Thyroid gland (tissue), 4 donors: ENCODE data around the gene FBXW4. TPM values are rescaled to one million over a fixed set of nuclear protein-coding genes. Genes with fewer than 3 reads are reported as not detected.

Experiments
- DNase-seq, 2 donors: peaks; one replicate each; pipeline ENCODE4 v3.0.0-alpha.2; 2019
- H3K27ac ChIP-seq, 3 donors: fragments of 200-600 bp; sonication (generic); 1 replicate in 2 of 3; 2 replicates in 1 of 3; pipeline ENCODE4 v1.5.1; 2016 to 2019; ENCODE audit warnings: mild to moderate bottlenecking in 1 of 3, moderate library complexity in 1 of 3
- H3K27me3 ChIP-seq: fragments of 200-600 bp; sonication (generic); one replicate; pipeline ENCODE4 v1.5.1; 2019
- H3K36me3 ChIP-seq, 2 donors: fragments of 200-600 bp; sonication (generic); one replicate each; pipeline ENCODE4 v1.5.1; 2016 to 2019
- H3K4me1 ChIP-seq, 2 donors: fragments of 200-600 bp; sonication (generic); one replicate each; pipeline ENCODE4 v1.5.1; 2017 to 2019
- H3K4me3 ChIP-seq, 3 donors: fragments of 200-600 bp; sonication (generic); replicated peaks in 1 of 3; 1 replicate in 2 of 3; 2 replicates in 1 of 3; pipeline ENCODE4 v1.5.1; 2016; ENCODE audit warnings: mild to moderate bottlenecking in 1 of 3
- H3K9me3 ChIP-seq: fragments of 200-600 bp; sonication (generic); one replicate; pipeline ENCODE4 v1.5.1; 2017
- POLR2A ChIP-seq, 2 donors: fragments of 450-650 bp; IDR thresholded peaks; one replicate each; pipeline ENCODE4 v1.6.1; 2017; ENCODE audit warnings: antibody characterized with exemption in 2 of 2, mild to moderate bottlenecking in 2 of 2, moderate library complexity in 1 of 2
- WGBS, 2 donors: methylation state at CpG; one replicate each; pipeline ENCODE4 v1.1.5; 2017; 5-methylcytosine and 5-hydroxymethylcytosine counted together
- intact Hi-C: fragments of 100-400 bp; cut with DNase I; formaldehyde crosslinking; loops from one replicate; pipeline ENCODE4 v1.15.1; 2023
- total RNA-seq, 4 donors: library from RNA; depleted of rRNA; stranded (reverse); fragments of >200 nt; gene quantifications; one replicate each; pipeline ENCODE4 v1.2.3, GENCODE V29; 2016
- TF ChIP-seq, protein P1 (sequence below), 6 experiments: fragments of 200-600 bp in 3 of 6; fragments of 450-650 bp in 3 of 6; sonication (generic) in 3 of 6; IDR thresholded peaks; one replicate each; pipeline ENCODE4 v1.5.1; 2016 to 2019; ENCODE audit warnings: antibody characterized with exemption in 6 of 6, mild to moderate bottlenecking in 2 of 6, inconsistent platforms in 1 of 6, moderate library complexity in 1 of 6

Gene FBXW4
- total RNA-seq, 4 donors from 2014 or later = 59.5 to 94.2 (median 72.2) TPM

DNA sequence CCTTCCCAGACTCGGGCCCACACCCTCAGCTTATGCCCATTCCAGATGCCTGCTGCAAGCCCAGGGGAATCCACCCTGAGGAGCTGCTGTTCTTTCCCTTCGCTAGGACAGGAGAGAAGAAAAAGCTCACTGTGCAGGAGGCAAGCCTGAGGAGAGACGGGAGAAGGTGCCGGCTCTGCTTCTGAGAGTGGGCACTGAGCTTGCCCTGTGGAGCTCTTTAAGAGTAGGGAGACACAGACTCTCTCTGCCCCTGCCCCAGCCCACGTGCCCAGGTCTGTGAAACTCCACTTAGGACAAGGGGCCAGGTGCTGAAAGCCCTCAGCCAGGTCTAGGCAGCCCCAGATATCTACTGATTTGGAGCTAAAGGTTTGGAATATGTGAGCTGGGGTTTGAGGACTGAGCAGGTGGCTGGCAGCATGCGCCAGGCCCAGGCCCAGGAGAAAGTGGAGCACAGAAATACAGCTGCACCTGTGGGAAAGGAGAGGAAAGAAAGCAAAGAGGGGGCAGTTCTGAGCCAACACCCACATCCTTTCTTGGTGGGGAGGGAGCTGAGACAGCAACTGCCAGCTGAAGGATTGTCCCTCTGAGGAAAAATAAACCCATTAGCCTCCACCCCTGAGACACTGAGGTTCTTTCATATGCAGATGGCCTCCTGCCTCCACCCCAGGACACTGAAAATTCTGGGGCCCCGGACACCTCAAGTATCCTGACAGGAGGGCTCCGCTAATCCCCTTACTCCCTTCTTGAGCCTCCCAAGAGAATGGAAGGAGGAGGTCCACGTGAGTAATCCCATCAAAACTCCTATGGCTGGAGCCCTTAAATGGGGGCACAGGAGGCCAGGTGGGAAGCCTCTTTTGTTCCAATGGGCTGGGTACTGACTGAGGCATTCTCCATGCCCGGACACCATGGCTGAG is 114.2 kb downstream of the FBXW4 start:
- intact Hi-C loops = no loop called here
- Histone ChIP-seq H3K27me3 (no peaks in the 10 kb centered on the region), H3K36me3 (peaks cover 9 to 15% of the 10 kb centered on the region in 2 donors), H3K4me3 (no peak overlapping the region), H3K27ac (no peak overlapping the region), H3K9me3 (no peaks in the 10 kb centered on the region), H3K4me1 (no peaks in the 10 kb centered on the region)
- WGBS, 2 donors = 82 to 91% methylated on average over 7 to 10 of the region's 10 CpGs
- no peak for DNase-seq
- TF ChIP-seq POLR2A (IDR thresholded peaks at IDR 0.05) = no peak
- TF ChIP-seq, protein P1, sequence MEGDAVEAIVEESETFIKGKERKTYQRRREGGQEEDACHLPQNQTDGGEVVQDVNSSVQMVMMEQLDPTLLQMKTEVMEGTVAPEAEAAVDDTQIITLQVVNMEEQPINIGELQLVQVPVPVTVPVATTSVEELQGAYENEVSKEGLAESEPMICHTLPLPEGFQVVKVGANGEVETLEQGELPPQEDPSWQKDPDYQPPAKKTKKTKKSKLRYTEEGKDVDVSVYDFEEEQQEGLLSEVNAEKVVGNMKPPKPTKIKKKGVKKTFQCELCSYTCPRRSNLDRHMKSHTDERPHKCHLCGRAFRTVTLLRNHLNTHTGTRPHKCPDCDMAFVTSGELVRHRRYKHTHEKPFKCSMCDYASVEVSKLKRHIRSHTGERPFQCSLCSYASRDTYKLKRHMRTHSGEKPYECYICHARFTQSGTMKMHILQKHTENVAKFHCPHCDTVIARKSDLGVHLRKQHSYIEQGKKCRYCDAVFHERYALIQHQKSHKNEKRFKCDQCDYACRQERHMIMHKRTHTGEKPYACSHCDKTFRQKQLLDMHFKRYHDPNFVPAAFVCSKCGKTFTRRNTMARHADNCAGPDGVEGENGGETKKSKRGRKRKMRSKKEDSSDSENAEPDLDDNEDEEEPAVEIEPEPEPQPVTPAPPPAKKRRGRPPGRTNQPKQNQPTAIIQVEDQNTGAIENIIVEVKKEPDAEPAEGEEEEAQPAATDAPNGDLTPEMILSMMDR (IDR thresholded peaks at IDR 0.05) = no peak

DNA sequence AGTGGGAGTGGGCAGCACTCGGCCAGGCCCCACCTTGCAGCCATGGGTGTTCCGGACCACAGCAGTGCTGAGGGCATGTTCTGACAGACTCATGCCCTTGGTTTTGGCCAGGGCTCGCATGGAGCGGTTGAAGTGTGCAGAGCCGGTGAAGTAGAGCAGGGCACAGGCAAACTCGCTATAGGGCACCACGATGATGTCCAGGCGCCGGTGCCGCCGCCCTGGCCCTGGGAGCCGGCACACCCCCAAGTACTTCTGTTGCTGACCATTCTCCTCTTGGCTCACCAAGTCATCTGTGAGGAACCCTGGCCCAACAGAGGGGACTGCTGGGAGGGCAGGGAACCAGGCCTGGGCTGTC is 115.5 kb downstream of the FBXW4 start:
- Histone ChIP-seq H3K27ac (no peak overlapping the region), H3K4me1 (no peaks in the 10 kb centered on the region), H3K27me3 (no peaks in the 10 kb centered on the region), H3K36me3 (peaks cover 9 to 15% of the 10 kb centered on the region in 2 donors), H3K4me3 (no peak overlapping the region), H3K9me3 (no peaks in the 10 kb centered on the region)
- TF ChIP-seq, protein P1 (IDR thresholded peaks at IDR 0.05) = no peak
- TF ChIP-seq POLR2A (IDR thresholded peaks at IDR 0.05) = no peak
- intact Hi-C loops = no loop called here
- DNase-seq = no peak
- 91 to 100% methylated on average over 1 to 11 of the region's 12 CpGs for WGBS, 2 donors

DNA sequence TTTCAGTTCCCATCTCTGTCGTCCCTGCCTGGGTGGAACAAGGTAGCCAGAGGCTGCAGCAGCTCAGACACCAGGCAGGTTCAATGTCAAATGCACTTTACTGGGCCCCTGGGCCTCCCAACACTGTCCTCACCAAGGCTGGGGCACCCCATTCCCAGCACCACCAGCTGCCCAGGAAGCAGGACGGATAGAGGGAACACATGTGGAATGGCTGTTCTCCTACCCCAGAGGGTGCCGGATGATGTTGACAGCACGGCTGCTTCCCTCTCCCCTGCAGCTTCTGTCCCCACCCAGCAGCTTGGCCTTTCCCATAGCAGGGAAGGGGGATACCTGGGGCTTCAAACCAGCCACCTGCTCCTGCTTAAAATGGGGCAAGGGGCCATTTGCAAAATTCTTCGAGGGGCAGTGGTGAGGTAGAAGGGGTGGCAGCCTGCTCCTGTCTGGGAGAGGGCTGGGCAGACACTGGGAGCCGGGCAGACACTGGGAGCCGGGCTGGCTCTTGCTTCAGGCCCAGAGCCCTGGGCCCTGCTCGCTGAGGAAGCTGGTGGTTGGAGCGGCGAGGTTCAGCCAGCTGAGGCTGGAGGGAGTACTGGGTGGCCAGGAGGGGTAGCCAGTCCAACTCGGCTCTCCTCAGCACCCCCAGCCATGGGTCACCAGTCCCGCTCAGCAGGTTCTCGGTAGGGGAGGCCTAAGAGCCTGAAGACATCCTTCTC is 116.0 kb downstream of the FBXW4 start:
- Histone ChIP-seq H3K9me3 (no peaks in the 10 kb centered on the region), H3K4me3 (no peak overlapping the region), H3K27me3 (no peaks in the 10 kb centered on the region), H3K36me3 (peaks cover 9 to 15% of the 10 kb centered on the region in 2 donors), H3K4me1 (no peaks in the 10 kb centered on the region), H3K27ac (no peak overlapping the region)
- 92 to 97% methylated on average over 10 to 12 of the region's 13 CpGs for WGBS, 2 donors
- TF ChIP-seq, protein P1 (IDR thresholded peaks at IDR 0.05) = no peak
- no peak for TF ChIP-seq POLR2A (IDR thresholded peaks at IDR 0.05)
- intact Hi-C loops = no loop called here
- no peak for DNase-seq

DNA sequence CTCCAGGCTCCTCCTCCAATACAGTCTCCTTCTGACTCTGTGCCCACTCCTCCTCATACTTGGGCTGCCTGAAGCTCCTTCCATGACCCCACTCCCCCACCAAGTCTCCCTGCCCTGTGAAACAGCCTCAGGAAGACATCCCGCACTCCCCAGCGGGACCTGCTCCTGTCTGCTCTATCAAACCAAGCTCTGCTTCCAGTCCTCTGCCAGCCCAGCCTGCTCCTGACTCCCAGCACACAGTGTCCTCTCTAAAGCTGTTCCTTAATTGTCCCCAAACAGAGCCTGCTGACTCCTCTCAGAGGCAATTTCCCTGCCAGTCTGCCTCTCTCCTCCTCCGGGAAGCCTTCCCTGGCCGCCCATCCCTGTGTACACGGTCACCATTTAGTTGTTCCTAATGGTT is 116.8 kb downstream of the FBXW4 start:
- peaks cover 8 to 9% of the 10 kb centered on the region in 2 donors for H3K36me3 ChIP-seq
- 90 to 97% methylated on average over 5 of the region's 5 CpGs for WGBS, 2 donors

More for the DNA sequence above, 116.8 kb downstream of the FBXW4 start:
- no peak for DNase-seq
- no peaks in the 10 kb centered on the region for H3K4me1 ChIP-seq
- intact Hi-C loops = no loop called here
- TF ChIP-seq, protein P1 (IDR thresholded peaks at IDR 0.05) = no peak
- no peak for TF ChIP-seq POLR2A (IDR thresholded peaks at IDR 0.05)
- H3K27me3 ChIP-seq = no peaks in the 10 kb centered on the region
- no peaks in the 10 kb centered on the region for H3K9me3 ChIP-seq
- H3K4me3 ChIP-seq = no peak overlapping the region
- H3K27ac ChIP-seq = no peak overlapping the region
